Measurements from ENCODE around the gene DPYD.
A peak's percentile ranks its signal among the peaks of the same experiment; 100 is the strongest.

The DPYD gene

GRCh38 chr1:97143236-97143882, 777.5 kb downstream of the DPYD start:
- no peak for DNase-seq (ENCODE audit: low read depth)

- DNase-seq (ENCODE audit: low read depth) = no peak
Observed at GRCh38 chr1:97140611-97141010, 780.2 kb downstream of the DPYD start.

- no peak for DNase-seq (ENCODE audit: low read depth)
Observed at GRCh38 chr1:97139512-97139911, 781.3 kb downstream of the DPYD start.

GRCh38 chr1:97138515-97139032, 782.3 kb downstream of the DPYD start:
- DNase-seq (ENCODE audit: low read depth) = no peak

GRCh38 chr1:97137862-97138514, 782.8 kb downstream of the DPYD start:
- peak; percentile 80 for DNase-seq (ENCODE audit: low read depth)

- no peak for DNase-seq (ENCODE audit: low read depth)
Observed at GRCh38 chr1:97136996-97137395, 783.8 kb downstream of the DPYD start.

- DNase-seq (ENCODE audit: low read depth) = no peak
Observed at GRCh38 chr1:97135972-97136371, 784.9 kb downstream of the DPYD start.

GRCh38 chr1:97128426-97128825, 792.4 kb downstream of the DPYD start:
- DNase-seq (ENCODE audit: low read depth) = no peak

- no peak for DNase-seq (ENCODE audit: low read depth)
Observed at GRCh38 chr1:97123717-97124431, 797.0 kb downstream of the DPYD start.

- no peak for DNase-seq (ENCODE audit: low read depth)
Observed at GRCh38 chr1:97120806-97121205, 800.0 kb downstream of the DPYD start.

- DNase-seq (ENCODE audit: low read depth) = no peak
Observed at GRCh38 chr1:97119260-97120158, 801.3 kb downstream of the DPYD start.

- DNase-seq (ENCODE audit: low read depth) = no peak
Observed at GRCh38 chr1:97114842-97115241, 806.0 kb downstream of the DPYD start.

- DNase-seq (ENCODE audit: low read depth) = no peak
Observed at GRCh38 chr1:97112442-97112841, 808.4 kb downstream of the DPYD start.

- no peak for DNase-seq (ENCODE audit: low read depth)
Observed at GRCh38 chr1:97108179-97108578, 812.7 kb downstream of the DPYD start.

GRCh38 chr1:97105531-97105930, 815.3 kb downstream of the DPYD start:
- DNase-seq (ENCODE audit: low read depth) = no peak

GRCh38 chr1:97101509-97101908, 819.3 kb downstream of the DPYD start:
- no peak for DNase-seq (ENCODE audit: low read depth)

- no peak for DNase-seq (ENCODE audit: low read depth)
Observed at GRCh38 chr1:97097404-97097925, 823.4 kb downstream of the DPYD start.

- no peak for DNase-seq (ENCODE audit: low read depth)
Observed at GRCh38 chr1:97095764-97096163, 825.1 kb downstream of the DPYD start.

- DNase-seq (ENCODE audit: low read depth) = peak; percentile 40
Observed at GRCh38 chr1:97094247-97094972, 826.4 kb downstream of the DPYD start.

- peak; percentile 43 for DNase-seq (ENCODE audit: low read depth)
Observed at GRCh38 chr1:97093741-97094140, 827.1 kb downstream of the DPYD start.

GRCh38 chr1:97092824-97093223, 828.0 kb downstream of the DPYD start:
- DNase-seq (ENCODE audit: low read depth) = no peak
